Inferior parietal cortex (tissue), 1 donor: Measurements from ENCODE around the gene FILIP1L.

Experiments
- DNase-seq: peaks from one replicate; pipeline ENCODE4 v3.0.0-alpha.2; 2016; ENCODE audit errors: extremely low spot score

Gene FILIP1L

DNA sequence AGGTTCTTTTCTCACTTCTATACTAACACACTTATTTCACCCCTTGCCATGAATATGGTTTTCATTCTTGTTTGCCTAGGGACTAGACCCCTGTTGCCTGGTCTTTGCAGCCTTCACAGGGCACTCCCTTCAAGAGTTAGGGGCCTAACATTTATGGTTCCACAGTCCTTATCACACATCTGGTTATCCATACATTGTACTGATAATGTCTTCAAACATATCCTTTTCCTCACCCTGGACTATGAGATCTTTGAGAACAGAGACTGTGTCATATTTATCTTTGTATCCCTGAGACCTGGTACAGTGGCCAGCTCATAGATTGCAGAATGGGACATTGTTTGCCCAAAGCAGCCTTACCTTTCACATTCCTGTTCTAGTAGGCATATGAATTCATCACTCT, 190.4 kb downstream of the FILIP1L start:
- no peak for DNase-seq

DNA sequence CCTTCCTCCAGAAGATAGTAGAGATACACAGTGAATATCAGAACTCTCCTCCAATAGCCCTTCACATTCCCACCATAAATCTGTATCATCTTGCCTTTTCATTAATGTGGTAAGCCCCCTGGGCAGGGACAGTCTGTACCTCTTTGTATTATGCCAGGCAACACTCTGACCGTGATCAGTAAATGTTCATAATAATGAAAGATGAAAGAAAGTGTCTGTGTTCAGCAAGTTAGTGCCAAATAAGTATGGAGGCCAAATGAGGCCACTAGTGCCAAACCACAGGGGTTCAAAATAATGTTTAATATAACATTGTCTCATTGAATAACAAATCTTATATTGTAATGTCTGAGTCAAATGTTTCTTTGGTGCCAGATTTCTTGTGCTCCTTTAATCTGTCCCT, 192.3 kb downstream of the FILIP1L start:
- DNase-seq, result no peak

DNA sequence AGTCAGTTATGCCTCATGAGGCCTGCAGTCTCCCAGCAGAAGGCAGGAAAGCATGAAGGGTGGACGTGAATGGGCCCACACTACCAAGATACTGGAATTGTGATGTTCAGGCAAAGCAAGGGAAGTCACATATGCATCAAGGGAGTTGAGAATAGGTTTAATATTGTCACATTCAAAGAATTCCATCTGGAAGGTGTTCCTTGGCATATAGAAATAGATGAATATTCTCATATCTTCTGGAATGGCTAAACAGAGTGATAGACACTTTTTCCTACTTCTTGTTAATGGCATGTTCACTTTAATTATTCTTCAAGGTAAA, 193.0 kb downstream of the FILIP1L start:
- DNase-seq, result no peak

DNA sequence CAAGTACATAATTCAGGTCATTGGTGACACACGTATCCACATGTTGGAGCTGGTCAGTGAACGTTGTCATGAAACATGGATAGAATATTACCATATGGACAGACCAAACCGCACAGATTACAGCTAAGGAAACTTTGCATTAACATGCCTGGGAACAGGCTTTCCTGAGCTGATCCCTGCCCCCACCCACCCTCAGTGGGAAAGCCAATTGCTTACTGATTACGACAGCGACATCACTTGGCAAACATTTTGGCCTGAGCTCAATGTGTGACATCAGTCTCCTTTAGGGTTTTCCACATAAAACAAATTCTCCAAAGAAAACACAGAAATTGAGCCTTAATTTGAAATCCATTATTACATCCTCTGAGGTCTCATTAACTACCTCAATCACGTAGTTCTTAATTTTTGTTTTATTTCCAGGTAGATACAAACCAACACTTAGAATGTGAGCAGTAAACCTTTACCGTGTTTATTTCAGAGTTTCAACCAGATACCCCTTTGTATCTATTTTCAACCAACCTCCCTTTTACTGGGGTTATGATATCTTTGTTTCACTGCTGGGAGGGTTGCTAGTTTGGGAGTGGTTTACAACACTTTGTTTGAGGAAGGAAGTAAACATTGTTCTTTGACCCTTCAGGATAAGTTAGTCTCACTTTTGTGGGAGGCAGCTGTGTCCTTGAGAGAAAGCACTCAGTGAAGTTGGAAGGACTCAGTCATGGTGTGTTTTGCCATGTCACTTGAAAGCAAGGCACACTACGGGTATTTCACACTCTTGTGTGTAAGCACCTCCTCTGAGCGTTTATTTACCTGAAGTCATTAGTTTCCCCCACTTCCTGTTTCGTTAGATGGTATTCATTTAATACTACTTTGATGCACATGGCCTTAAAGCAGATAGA, 193.6 kb downstream of the FILIP1L start:
- no peak for DNase-seq

DNA sequence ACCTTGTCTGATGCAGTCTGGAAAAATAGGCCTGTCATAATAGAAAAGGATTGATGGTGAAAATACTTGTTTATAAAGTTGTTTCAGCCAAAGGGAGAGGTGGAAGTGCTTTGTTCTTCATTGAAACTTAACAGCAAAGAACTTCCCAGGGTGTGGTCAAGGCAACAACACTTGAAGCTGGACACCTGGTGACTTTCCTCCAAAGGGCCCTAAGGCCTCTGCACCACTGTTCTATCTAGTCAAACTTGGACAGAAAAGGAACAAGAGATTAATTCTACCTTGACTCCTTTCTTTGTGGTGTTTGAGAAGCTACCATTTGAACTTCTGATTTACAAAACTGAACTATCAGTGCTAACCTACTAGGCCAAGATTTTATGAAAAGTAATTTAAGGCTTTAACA, 194.6 kb downstream of the FILIP1L start:
- DNase-seq, result no peak

DNA sequence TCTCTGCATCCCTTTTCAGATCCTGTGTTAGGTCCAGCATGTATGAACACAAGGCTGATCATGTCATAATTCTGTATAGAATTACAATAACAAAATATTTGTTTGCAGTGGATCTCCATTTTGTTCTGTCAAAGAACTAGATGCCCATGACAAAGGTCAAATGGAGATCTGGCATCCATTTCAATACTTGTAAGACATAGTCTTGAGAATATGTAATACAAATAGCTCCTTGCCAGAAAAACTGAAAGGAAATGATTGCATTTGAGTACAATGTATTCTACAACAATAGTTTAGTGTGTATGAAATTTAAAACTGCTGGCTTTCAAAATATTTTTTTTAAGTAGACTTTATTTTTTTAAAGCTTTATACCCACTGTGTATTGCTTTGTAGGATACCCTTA, 195.6 kb downstream of the FILIP1L start:
- no peak for DNase-seq

DNA sequence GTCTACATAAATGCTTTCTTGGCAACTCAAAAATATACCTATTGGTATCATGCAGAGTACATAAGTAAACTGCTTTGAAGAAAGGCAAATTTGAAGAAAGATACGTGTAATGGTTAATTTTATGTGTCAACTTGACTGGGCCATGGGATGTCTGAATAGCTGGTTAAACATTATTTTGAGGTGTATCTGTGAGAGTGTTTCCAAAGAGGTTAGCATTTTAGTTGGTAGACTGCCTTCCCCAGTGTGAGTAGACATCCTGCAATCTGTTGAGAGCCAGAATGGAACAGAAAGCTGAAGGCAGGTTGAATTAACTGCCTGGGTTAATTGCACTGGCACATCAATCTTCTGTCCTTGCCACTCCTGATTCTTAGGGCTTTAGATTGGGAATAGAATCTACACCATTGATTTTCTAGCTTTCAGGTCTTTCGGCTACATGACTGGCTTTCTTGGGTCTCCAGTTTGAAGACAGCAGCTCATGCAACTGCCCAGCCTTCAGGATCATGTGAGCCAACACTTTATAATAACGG, 198.3 kb downstream of the FILIP1L start:
- DNase-seq, result no peak

DNA sequence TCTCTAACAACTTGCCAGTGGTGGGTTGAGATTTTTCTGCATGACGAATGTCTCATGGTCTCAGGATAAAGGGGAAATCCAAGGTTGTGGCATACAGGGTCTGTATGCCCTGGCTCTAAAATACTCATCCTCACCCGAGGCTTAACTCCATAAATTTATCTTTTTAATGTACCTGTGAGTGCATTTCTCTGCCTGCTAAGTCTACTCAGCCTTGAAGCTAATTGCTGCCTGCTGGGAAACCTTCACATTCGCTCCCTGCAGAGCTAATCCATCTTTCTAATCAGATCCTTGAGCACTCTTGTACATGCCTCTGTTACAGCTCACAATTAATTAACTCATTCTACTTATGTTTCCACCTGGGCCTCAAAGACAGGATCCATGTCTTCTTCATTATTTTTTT, 202.9 kb downstream of the FILIP1L start:
- DNase-seq, result no peak

DNA sequence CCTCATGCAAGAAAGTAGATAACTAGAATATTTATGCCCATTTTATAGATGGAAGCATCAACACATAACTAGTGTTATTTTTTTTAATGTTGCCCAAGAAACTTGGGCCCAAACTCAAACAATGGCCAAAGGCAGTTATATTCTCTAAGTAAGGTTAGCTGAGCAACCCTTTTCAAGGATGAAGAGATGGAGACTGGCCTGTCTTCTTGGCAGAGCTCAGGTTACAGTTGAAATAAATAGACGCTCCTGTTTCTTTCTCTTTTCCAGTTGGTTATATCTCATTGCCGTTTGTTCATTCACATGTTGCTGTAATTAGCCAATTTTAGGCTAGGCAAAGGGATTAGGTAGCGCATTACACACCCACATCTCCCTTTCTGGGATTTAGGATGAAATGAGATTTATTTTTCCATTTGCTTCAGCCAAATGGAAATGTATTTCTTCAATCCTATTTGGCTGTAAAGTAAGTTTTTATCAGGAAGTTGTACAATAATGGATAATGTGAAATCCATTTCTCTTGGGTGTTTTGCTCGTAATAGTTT, 203.5 kb downstream of the FILIP1L start:
- no peak for DNase-seq

DNA sequence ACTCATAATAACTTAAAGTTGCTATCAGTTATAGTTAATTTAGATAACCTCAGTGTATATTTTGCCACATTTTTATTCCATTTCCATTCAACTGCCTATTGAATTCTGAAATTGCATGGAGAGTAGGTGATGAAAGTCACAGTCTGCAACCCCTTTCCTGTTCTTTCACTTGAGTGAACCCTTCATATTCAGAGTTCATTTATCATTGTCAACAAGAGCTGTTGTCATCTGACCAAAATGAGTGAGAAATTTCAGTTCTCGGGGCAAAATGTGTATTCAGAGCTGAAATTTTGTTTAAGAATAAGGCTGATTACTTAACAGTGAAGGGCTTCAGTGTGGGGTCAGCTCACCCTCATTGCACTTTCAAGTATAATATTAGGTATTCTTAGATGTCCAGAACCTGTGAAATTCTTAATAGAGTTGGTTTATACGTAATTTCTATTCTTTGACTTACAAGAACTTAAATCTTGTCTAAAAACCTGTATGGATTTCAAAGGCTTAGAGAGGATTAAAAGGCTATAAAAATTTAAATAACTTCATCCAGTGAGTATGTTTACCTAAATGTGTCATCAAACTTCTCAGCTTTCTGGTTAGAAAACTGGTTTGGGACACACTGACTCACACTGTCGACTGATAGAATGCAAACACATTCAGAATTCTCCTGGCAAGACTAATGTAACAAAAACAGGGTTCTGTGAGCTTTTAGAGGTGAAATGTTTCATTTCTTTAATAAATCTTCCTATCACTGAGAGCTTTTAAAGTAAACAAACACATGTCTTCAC, 204.4 kb downstream of the FILIP1L start:
- DNase-seq, result no peak

DNA sequence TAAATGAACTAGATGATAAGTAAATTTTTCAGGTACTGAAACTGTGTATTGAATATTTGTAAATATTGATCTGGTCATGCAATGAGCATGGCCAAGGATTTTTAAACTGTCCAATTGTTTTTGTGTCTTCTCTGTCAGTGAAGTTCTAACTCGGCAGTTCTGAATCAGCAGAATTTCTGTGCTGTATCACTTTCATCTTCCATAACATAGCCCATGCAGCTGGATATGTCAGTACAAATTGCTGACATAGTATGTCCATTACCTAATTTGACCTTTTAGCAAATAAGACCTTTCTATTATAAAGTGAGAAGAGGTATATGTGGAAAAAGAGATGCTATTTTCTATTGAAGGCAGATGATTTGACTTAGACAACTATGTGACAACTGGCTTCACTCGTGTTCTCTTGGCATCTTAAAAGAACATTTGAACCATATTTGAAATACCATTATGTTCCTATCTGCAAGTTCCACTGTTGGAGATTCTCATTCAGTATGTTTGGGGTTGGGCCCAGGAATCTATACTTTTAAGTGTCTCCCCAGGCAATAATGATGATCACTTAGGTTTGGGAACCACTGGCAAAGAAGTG, 206.2 kb downstream of the FILIP1L start:
- DNase-seq, result no peak

DNA sequence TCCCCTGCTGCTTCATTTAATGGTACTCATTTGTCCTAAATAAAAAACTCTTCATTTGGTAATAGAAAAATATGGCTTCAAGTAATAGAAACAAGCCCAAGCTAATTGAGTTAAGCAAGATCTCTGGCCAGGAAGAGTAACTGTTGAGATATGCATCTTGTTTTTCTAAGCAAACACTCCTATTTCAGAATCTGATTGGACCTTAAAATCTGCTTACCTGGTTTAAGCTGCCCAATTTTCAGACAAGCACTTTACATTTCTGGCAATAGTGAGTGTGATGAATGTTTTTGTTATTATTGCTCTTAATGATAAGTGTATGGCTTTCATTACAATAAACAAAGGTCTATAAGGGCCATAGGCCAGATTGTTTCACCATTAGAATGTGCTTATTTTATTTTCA, 210.4 kb downstream of the FILIP1L start:
- DNase-seq, result no peak

DNA sequence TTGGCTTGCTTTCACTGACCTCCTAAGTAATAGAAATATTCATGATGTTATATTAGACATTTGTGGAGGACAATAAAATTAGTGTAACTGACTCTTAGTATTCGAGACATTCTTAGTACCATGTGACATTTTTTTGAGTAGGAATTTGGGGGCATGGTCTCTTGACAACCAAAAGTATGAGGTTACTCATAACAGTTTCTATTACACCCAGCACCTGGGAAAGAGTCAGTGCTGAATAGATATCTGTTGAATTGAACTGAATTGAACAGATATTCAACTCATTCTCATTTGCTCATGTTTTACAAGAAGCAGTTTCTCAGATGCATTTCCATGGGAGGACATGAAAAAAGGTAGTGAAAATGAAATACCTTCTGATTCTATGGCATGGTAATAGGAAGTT, 212.2 kb downstream of the FILIP1L start:
- DNase-seq, result no peak

DNA sequence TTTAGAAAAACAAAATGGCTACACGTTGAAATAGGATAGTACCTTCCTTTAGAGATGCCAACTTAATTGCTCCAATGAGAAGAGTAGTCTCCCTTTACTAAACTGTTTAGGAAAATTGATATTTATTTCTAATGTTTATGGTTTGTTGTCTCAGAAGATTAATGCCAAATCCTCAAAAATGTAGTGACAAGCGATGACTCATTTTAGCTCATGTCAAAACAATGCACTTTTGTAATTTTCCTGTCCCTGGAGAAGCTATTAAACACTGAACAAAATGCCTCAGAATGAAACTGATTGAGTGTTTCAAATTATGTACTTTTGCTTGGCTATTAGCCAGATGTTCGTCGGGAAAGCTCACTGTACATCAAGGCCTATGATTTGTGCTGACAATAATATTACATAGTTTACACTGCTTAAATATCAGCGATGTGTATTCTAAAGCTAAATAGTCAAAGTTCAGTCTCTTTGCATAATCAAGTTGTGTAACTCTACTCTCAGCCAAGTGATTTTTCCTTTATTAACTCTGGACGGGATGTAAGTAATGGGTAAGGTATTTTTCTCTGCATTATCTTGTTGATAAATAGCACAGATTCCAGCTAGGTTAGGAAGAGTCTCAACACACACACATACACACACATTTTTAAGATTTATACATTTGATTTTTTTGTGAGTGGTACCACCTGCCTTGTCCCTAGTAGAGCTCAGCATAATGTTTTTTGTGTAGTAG, 212.9 kb downstream of the FILIP1L start:
- DNase-seq, result no peak

DNA sequence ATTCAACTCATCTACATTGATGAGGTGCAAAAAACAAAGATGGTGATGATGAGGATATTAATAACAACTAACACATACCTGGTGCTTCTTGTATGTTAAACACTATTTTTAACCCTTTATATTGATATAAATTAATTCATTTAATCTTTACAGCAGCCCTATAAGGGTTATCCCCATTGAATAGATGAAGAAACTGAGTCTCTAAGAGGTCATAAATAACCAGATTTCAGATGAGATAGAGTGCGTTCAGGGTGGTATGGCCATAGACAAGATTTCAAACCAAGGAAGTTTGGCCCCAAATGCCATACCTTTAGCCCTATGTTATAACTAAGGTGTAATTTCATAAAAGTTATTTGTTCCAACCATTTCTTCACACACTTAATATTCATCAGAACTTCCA, 214.1 kb downstream of the FILIP1L start:
- DNase-seq, result no peak

DNA sequence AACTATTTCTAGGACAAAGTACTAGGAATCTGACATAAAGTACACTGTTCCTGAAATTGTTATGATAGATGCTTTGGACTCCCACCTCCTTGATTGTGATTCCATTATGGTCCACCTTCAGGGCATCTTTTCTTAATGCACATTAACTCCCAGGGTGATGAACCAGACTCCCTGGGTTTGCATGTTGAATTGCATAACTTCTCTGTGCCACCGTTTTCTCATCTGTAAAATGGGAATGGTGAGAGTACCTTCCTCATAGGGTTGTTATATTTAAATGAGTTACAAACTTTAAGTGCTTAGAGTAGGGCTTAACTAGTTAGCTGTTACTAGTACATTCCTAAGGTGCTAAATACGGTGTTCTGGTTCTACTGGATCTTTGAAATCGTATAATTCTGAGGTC, 214.7 kb downstream of the FILIP1L start:
- no peak for DNase-seq

DNA sequence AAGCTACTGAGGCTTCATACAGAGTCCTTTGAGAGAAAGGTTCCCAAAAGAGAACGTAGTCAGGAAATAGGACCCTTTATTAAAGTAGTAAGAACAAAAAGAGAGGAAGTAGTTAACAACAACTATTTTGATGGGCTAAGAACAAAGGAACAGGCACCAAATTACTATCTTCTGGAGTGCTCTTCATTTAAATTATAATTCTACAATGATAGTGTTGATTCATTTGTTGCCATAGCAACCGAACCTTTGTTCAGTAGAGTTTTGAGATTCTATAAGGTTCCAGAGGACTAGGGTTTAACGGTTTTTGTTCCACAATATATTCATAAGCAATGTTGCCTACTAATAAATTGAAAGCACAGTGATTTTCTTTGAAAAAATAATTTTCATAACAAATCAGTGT, 217.8 kb downstream of the FILIP1L start:
- DNase-seq, result no peak

DNA sequence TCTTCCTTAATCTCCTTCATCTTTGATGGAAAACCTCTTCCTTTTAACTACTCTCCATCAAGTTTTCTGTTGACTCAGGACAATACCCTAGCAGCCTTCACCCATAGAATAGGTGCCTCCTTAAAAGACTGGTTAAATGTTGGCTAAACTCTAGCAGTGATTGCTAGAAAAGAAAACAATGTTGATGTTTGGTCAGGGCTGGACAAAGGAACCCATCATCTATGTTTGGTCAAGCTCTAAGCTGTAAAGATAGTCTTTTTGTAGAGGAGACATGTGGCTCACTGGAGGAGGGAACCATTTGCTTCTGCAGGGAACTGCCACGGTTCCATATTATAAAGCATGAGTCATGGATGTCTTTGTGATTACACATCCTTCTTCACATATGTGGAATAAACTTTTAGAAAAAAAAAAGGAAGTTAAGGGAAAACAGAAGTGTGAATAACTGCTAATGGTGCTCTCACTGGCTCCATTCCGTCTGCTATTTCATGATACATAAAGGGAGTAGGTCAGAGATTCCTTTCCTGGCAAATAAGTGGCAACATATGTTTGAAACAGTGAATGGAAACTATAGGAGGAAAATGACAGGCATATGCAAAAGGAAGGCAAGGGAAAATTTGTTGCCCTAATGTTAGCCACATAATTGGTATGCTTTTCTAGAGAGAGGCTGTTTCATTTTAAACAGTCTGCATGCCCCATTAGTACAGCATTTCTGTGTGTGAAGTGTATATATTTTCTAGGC, 218.4 kb downstream of the FILIP1L start:
- DNase-seq, result no peak

DNA sequence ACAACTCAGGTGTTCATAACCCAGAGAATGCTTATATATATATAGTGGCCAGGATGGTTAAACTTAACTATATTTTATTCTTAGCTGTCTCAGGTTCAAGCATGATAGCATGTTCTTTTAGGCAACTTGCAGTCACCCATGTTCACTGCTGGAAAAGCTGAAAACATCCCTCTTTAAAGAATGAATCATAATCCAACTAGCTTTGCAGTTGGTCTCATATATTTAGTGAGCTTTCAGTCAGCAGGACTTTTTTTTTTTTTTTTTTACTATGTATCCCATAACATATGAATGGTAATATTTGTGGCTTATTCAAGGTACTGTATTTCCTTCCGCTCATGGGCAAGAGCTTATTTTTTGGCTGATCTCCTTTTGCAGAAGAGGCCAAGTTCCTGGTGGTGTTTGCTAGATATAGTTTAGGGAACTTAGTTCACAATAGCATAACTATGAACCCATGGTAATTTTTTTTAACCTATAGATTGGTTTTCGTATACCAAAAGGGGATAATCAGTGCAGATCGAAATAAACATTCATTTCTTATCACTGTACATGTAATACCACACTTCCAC, 219.1 kb downstream of the FILIP1L start:
- DNase-seq, result no peak

DNA sequence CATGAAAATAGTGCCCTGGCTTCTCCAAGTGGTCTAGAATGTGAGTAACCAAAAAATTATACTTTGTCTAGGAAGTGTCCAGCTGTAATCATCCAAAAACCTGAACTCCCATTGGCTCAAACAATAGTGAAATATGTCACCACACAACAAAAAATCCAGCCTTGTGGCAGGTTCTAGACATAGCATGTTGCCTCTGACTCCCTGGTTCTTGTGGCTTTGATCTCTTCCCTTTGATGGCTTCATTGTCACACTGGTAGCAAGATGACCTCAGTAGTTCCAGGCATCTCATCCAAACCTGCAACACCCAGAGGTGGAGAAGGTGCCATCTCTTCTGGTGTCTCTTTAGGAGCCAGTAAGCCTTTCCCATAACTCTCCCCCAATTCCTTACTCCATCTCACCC, 222.0 kb downstream of the FILIP1L start:
- no peak for DNase-seq
